ENCODE results near the gene SUN3. TPM values are rescaled to one million over a fixed set of nuclear protein-coding genes. Genes with fewer than 3 reads are reported as not detected.

Gene SUN3
- total and polyA plus RNA-seq, 2 of the 8 experiments (the other 6 are each of a cell fraction or from before 2014, with no cell fraction given), result not detected

DNA sequence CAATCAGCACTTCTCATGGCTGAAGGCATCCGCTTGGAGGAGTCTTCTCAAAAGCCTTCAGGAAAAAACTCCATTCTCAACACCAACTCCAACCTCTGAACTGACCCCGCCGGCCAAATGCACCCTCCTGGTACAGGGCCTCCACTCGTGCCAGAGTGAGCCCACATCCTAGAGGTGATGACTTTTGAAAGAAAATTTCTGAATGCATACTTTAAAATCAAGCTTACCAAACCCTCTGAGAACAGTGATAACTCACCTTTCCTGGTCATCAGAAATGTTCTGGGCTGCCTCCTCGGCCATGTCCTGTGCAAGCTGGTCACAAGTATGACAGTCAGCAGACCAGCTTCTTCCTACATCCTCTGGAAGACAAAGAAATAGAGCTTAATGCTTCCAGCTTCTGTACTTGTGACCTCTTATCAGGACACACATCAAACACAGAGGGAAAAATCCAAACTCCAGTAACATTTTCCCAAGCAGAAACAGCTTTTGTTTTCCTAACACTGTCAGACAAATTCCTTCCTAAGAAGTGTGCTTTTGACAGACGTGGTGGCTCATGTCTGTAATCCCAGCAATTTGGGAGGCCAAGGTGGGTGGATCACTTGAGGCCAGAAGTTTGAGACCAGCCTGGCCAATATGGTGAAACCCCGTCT lies 80.6 kb downstream of the SUN3 start, which contains the start of gene PKD1L1:
TSS of gene PKD1L1 (minus strand) at position 326 of the 650 bp plus-strand sequence. CDS start at position 300, 26 bp downstream.
- Histone ChIP-seq H3K27ac (ENCODE audit: low read depth, low read length) (no peak within 1 kb of the TSS), H2AK5ac (ENCODE audit: low read depth, low read length) (no peak within 1 kb of the TSS), H3K9me3 (ENCODE audit: insufficient read depth in 2 of 2, low read depth in 1 of 2, low read length in 1 of 2) (no peaks in the 10 kb centered on the region), H2BK12ac (ENCODE audit: low read depth, low read length) (no peak within 1 kb of the TSS), H3K56ac (replicated peaks; ENCODE audit: insufficient read length, low read depth, low read length) (no peak within 1 kb of the TSS), H4K8ac (ENCODE audit: extremely low read depth, insufficient read depth, low read length) (no peak within 1 kb of the TSS), H2BK20ac (ENCODE audit: low read length) (no peak within 1 kb of the TSS), H3K23ac (ENCODE audit: insufficient read length) (no peak within 1 kb of the TSS), H3K79me1 (ENCODE audit: low read depth, low read length) (no peaks in the 10 kb centered on the region), H3K4me2 (ENCODE audit: insufficient read depth in 1 of 2, low read depth in 2 of 2, low read length in 2 of 2) (no peak within 1 kb of the TSS), H3K4me1 (replicated peaks in 1 of 4; ENCODE audit: control insufficient read depth in 3 of 4, insufficient read depth in 4 of 4, low read length in 3 of 4) (peaks cover 0 to 4% (median 0%) of the 10 kb centered on the region in 4 experiments; a peak in 2 of 7 replicates), H4K5ac (ENCODE audit: insufficient read length, low read depth, low read length) (no peak within 1 kb of the TSS), H4K91ac (replicated peaks; ENCODE audit: insufficient read length, low read length) (no peak within 1 kb of the TSS), H2BK5ac (ENCODE audit: low read depth, low read length) (no peak within 1 kb of the TSS), H3K36me3 (ENCODE audit: control insufficient read depth in 2 of 4, insufficient read depth in 4 of 4, low read length in 3 of 4) (no peaks in the 10 kb centered on the region), H2BK15ac (ENCODE audit: low read length) (no peak within 1 kb of the TSS; the same call in 1 of the 2 replicates), H3K4me3 (ENCODE audit: extremely low read depth in 1 of 4, insufficient read depth in 2 of 4, low read depth in 3 of 4, low read length in 4 of 4) (no peak within 1 kb of the TSS), H3K27me3 (replicated peaks in 1 of 4; ENCODE audit: control insufficient read depth in 3 of 4, extremely low read depth in 1 of 4, insufficient read depth in 3 of 4, low read length in 3 of 4) (no peaks in the 10 kb centered on the region), H3K79me2 (ENCODE audit: control insufficient read depth in 1 of 2, insufficient read depth in 2 of 2, low read length in 2 of 2) (no peaks in the 10 kb centered on the region), H3K4ac (replicated peaks; ENCODE audit: insufficient read length, low read depth, low read length) (no peak within 1 kb of the TSS), H3K14ac (ENCODE audit: insufficient read length) (no peak within 1 kb of the TSS), H3K23me2 (ENCODE audit: low read depth, low read length) (peaks cover 5% of the 10 kb centered on the region; the same call in 1 of the 2 replicates), H3K18ac (ENCODE audit: extremely low read depth, low read length) (no peak within 1 kb of the TSS), H4K20me1 (replicated peaks in 1 of 2; ENCODE audit: control insufficient read depth in 1 of 2, insufficient read depth in 2 of 2, low read length in 2 of 2) (peaks cover 0 to 3% of the 10 kb centered on the region in 2 experiments), H2AFZ (ENCODE audit: low read length) (no peak within 1 kb of the TSS), H3K9ac (replicated peaks in 1 of 4; ENCODE audit: extremely low read depth in 1 of 4, low read depth in 3 of 4, low read length in 3 of 4) (no peak within 1 kb of the TSS), H2BK120ac (replicated peaks; ENCODE audit: low read depth, low read length) (no peak within 1 kb of the TSS)
- 89% methylated on average over 7 of the region's 7 CpGs; no CpG with 5 or more reads in 1 of the 2 experiments for WGBS, 2 experiments (ENCODE audit: extremely low coverage in 1 of 2, insufficient coverage in 1 of 2, insufficient read length in 1 of 2, insufficient replicate concordance in 2 of 2, low coverage in 1 of 2, low lambda C conversion rate in 2 of 2, missing lambda C conversion rate in 1 of 2)
- TF ChIP-seq CBX8 (IDR thresholded peaks at IDR 0.05; ENCODE audit: borderline replicate concordance, low read depth, low read length), result no peak
- DNase-seq (ENCODE audit: low read depth in 1 of 2, low spot score in 2 of 2) (no peak), FAIRE-seq (no peak)
- ChIA-PET CTCF (ENCODE audit: partially characterized antibody) (interaction anchor here (0.7 to 6.8 kb wide), 9 partner anchors 9 to 1162 kb away, joined by 3 to 34 read pairs (median 6); no protein-coding TSS in a partner anchor), POLR2A (ENCODE audit: partially characterized antibody) (interaction anchor here (1.5 kb wide), 1 partner anchor 21 kb away, joined by 5 read pairs; no protein-coding TSS in a partner anchor)

Data from H1 (cell line).